HG02938 (cell line): ENCODE data around the gene FHAD1.

Experiments used
- ATAC-seq: cut with Tn5 transposase; IDR thresholded peaks from one replicate; pipeline ENCODE4 v1.9.1; 2021; ENCODE audit warnings: mild to moderate bottlenecking, moderate library complexity; ENCODE audit not compliant: unreplicated experiment

FHAD1 gene

GRCh38 chr1:15245593-15246360, 1.2 kb upstream of the FHAD1 start:
- ATAC-seq, result no peak

- no peak for ATAC-seq
Observed at GRCh38 chr1:15248216-15248615, 1.2 kb downstream of the FHAD1 start.

- no peak for ATAC-seq
Observed at GRCh38 chr1:15249081-15249480, 2.1 kb downstream of the FHAD1 start.

DNA sequence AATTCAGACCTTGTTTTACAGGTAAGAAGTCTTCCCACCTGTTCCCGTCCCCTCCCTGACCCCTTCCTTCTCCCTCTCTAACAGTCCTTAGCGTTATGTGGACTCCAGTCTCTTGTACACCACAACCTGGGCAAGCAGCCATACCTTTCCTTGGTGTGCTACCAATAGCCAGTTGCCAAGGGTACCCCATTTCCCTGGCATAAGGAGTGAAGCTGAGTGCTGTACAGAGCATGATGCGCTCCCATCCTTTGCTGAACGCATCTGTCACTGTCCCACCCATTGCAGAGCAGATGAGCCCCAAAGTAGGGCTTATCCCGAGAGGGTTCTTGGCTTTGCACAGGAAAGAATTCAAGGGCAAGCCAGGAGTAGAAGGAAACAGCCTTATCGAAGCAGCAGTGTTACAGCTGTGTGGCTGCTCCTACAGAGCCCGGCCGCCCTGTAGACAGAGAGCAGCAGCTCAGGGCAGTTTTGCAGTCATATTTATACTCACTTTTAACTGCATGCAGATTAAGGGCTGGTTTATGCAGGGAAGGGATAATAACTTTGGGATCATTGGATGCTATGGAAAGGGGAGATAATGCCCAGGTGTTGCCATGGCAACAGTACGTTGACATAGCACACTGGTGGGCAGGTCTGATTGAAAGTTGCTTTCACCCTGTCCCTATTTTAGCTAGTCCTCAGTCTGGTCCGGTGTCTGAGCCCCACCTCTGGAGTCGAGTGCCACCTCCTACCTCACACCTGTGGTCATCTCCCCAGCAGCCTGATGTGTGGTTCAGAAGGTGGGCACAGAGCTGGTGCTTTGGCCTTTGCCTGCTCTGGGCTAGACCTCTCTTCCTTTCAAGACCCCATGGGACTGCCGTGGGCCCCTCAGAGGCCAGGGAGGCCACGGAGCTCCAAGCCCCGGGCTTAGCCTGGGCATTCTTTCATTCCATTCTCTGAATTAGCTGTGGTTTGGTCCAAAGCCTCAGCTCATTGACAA, 5.1 kb downstream of the FHAD1 start:
- ATAC-seq, result no peak

GRCh38 chr1:15254559-15254958, 7.5 kb downstream of the FHAD1 start:
- ATAC-seq, result no peak

DNA sequence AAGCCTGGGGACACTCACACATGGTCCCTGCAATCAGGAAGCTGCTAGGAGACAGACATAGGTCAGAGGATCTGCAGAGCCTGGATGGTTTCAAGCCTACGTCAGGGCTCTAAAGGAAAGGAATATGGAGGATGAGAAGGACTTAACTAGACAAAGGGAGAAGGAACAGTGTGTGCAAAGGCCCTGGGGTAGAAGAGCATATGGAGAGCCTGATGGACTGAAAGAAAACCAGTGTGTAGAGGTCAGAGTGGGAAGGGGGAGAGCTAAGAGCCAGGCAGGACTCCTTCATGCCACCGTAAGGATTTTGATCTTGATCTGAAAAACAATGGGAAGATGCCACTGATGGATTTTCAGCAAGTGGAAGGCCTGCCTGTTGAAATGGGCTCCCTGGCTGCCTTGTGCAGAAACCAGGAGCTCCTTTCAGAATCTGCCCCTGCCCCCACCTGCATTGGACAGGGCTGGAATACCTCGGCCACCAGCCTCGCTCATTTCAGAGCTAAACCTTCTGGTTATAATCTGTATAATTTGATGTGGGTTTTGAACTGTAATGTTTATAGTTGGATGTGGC, 8.6 kb downstream of the FHAD1 start:
- no peak for ATAC-seq

- no peak for ATAC-seq
Observed at GRCh38 chr1:15256584-15256983, 9.6 kb downstream of the FHAD1 start.

GRCh38 chr1:15257309-15257708, 10.3 kb downstream of the FHAD1 start:
- ATAC-seq, result no peak

GRCh38 chr1:15258833-15259621, 12.0 kb downstream of the FHAD1 start:
- no peak for ATAC-seq

DNA sequence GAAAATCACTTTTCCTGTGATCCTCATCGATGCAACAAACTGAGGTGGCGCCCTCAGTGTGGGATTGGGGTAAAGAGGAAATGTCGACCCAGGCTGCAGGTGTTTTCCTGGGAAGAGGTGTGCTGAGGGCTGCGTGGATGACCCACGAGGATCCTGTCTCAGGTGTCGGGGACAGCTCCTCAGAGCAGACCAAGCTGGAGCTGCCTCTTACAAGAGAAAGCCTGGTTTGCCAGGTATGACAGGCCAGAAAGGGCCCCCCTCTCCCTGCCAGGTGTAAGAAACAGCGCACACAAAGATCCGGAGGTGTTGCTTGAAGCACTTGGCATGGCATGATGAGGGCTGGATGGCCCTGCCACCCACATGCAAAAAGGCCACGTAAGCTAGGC, 12.6 kb downstream of the FHAD1 start:
- no peak for ATAC-seq

GRCh38 chr1:15260418-15261154, 13.6 kb downstream of the FHAD1 start:
- ATAC-seq, result no peak

DNA sequence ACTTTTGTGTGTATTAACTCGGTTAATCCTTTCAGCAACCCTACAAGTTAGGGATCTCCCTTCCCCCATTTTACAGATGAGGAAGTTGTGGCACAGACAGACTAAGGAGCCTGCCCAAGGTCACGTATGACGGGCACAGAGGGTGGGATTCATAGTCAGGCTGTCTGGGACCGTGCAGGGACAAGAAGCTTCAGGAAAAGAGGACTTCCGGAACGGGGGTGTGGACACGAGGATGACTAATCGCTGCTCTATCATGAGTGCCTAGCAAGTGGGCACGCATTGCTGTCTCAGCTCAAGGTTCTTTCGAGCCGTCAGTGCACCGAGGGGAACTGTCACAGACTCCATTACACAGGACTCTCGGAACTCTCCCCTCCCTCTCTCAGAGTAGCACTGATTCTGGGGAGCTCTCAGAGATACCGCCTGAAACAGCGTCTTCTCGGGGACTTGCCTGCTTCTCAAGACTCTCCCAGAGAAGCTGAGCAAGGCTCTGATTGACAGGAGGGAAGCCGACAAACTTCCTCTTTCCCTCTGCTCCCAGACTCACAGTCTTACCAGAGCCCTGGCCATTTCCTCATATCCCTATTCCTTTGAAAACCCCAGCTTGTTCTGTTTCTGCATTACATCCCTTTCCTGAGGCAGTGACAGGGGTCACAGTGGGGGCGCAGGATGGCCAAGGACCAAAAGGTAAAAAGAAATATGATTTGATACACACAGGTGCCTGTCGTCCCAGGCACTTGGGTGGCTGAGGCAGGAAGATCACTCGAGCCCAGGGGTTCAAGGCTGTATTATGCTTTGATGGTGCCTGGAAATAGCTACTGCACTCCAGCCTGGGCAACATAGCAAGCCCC, 14.4 kb downstream of the FHAD1 start:
- peak; percentile 52 for ATAC-seq

GRCh38 chr1:15262003-15262377, 15.0 kb downstream of the FHAD1 start:
- no peak for ATAC-seq

DNA sequence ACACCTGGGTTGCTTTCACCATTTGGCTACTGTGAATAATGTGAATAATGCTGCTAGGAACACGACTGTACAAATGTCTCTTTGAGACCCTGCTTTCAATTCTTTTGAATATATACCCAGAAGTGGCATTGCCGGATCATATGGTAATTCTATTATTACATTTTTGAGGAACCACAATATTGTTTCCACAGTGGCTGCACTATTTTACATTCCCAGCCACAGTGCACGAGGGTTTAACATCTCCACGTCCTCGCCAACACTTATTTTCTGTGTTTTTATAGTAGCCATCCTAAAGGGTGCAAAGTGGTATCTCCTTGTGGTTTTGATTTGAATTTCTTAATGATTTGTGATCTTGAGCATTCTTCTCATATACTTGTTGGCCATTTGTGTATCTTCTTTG, 15.7 kb downstream of the FHAD1 start:
- no peak for ATAC-seq

DNA sequence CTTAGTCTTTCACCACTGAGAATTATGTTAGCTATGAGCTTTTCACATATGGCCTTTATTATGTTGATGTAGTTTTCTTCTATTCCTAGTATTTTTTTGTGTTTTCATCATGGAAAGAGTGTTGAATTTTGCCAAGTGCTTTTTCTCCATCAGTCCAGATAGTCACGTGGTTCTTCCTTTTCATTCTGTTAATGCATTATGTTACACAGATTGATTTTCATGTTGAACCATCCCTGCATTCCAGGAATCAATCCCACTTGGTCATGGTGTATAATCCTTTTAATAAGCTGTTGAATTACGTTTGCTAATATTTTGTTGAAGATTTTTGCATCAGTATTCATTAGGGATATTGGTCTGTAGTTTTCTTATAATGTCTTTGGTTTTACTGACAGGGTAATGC, 17.7 kb downstream of the FHAD1 start:
- ATAC-seq, result no peak

DNA sequence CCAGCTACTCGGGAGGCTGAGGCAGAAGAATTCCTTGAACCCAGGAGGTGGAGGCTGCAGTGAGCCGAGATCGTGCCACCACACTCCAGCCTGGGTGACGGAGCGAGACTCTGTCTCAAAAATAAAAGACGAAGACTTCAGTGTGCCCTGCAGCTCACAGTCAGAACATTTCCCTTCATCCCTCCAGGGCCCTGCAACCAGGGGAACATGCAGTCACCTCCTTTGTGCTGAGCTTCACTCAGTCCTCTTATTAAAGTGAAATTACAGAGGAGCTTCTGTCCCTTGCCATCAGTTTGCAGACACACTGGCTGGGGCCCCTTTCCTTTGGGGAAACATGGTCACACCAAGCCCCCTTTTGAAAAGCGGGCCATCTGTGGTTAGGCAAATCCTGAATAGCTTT, 24.2 kb downstream of the FHAD1 start:
- no peak for ATAC-seq

DNA sequence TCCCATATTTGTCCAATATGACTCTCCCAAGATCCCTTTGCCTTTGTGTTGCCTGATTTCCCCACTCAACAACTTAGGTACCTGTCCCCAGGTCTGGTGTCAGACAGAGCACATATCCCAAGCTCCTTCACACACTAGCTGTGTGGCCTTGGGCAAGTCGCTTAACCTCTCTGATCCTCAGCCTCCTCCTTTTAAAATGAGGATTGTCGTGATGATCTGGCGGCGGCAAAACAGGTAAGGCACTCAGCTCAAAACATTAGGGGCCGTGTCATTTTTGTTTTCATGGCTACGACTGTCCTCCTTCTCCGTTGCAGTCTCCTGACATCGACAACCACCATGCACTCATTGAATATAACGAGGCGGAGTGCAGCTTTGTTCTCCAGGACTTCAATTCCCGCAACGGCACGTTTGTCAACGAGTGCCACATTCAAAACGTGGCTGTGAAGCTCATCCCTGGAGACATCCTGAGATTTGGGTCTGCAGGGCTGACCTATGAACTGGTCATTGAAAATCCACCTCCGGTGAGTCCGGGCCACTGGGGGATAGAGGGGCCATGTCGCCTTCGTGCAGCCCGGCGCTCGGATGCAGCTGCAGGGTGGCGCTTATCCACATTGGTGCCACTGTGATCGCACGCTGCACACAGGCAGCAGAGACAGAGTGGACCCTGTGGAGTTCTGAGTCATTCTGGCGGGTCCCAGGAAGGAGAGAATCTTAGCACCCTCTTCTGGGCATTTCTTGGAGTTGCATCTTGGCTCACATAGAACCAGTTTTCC, 25.2 kb downstream of the FHAD1 start:
- no peak for ATAC-seq

GRCh38 chr1:15272782-15273127, 25.7 kb downstream of the FHAD1 start:
- ATAC-seq, result no peak

DNA sequence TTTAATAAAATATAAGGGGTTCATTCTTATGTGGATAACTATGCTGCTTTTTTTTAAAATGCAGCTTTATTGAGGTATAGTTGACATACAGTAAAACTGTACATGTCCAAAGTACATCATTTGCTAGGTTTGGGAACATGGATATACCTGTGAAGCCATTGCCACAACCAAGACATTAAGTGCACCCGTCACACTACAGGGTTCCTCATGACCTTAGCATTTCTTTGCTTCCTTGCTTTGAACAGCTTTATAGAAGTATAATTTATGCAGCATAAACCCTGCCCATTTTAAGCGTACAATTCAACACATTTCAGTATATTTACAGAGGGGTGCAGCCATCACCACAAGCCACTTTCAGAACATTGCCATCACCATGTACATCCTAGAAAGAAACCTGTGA, 26.3 kb downstream of the FHAD1 start:
- ATAC-seq, result no peak
